Testis (tissue), 3 donors: ENCODE results near the gene MXRA8. TPM values are rescaled to one million over a fixed set of nuclear protein-coding genes. Genes with fewer than 3 reads are reported as not detected.

Source experiments
- DNase-seq: peaks from one replicate; pipeline ENCODE4 v3.0.0-alpha.2; 2019
- H3K27ac ChIP-seq, 2 donors: fragments of 200-600 bp; sonication (generic); one replicate each; pipeline ENCODE4 v1.5.1; 2019
- H3K27me3 ChIP-seq: fragments of 200-600 bp; sonication (generic); one replicate; pipeline ENCODE4 v1.5.1; 2019
- H3K36me3 ChIP-seq: fragments of 200-600 bp; sonication (generic); one replicate; pipeline ENCODE4 v1.5.1; 2017; ENCODE audit warnings: low read depth; ENCODE audit errors: missing control alignments
- H3K4me1 ChIP-seq: fragments of 200-600 bp; sonication (generic); one replicate; pipeline ENCODE4 v1.5.1; 2019
- H3K4me3 ChIP-seq, 2 donors: fragments of 200-600 bp; sonication (generic); one replicate each; pipeline ENCODE4 v1.5.1; 2017 to 2019
- H3K9me3 ChIP-seq: fragments of 200-600 bp; sonication (generic); one replicate; pipeline ENCODE4 v1.5.1; 2017
- CTCF ChIP-seq, 3 experiments: fragments of 450-650 bp in 2 of 3; fragments of 200-600 bp in 1 of 3; sonication (generic) in 1 of 3; IDR thresholded peaks; one replicate each; pipeline ENCODE4 v1.5.1; 2016 to 2019; ENCODE audit warnings: antibody characterized with exemption in 3 of 3, mild to moderate bottlenecking in 2 of 3, moderate library complexity in 1 of 3
- POLR2A ChIP-seq: fragments of 450-650 bp; IDR thresholded peaks from one replicate; pipeline ENCODE4 v1.6.1; 2017; ENCODE audit warnings: antibody characterized with exemption, mild to moderate bottlenecking, moderate library complexity
- WGBS, 2 donors: methylation state at CpG; one replicate each; pipeline ENCODE4 v1.1.5; 2018; 5-methylcytosine and 5-hydroxymethylcytosine counted together
- intact Hi-C: fragments of 100-400 bp; cut with DNase I; formaldehyde crosslinking; loops from one replicate; pipeline ENCODE4 v1.15.1; 2023; ENCODE audit warnings: low total_unique reads
- polyA plus RNA-seq: library from polyadenylated mRNA; stranded (reverse); fragments of 350-450 nt; fragmentation: Illumina TruSeq; extraction: RNeasy Lipid Tissue Mini Kit (QIAGEN cat#74804); gene quantifications from one replicate; pipeline ENCODE4 v1.2.3, GENCODE V29; 2014; ENCODE audit warnings: low read depth, low replicate concordance; ENCODE audit not compliant: insufficient read depth
- total RNA-seq, 2 donors: library from RNA; depleted of rRNA; stranded (reverse); fragments of >200 nt; gene quantifications; one replicate each; pipeline ENCODE4 v1.2.3, GENCODE V29; 2016

Gene MXRA8
- total and polyA plus RNA-seq, 3 donors from 2014 or later, result 60.2 to 102 (median 63.3) TPM

GRCh38 chr1:1395166-1395565 is 36.8 kb upstream of the MXRA8 start:
- H3K27me3 ChIP-seq, result no peaks in the 10 kb centered on the region
- TF ChIP-seq CTCF (IDR thresholded peaks at IDR 0.05) (no peak), POLR2A (no peak)
- WGBS, 2 donors, result 81 to 88% methylated on average over 11 of the region's 11 CpGs
- no peak for DNase-seq
- H3K27ac ChIP-seq, result no peak overlapping the region
- H3K36me3 ChIP-seq, result no peaks in the 10 kb centered on the region
- intact Hi-C loops, result no loop called here
- H3K9me3 ChIP-seq, result no peaks in the 10 kb centered on the region
- H3K4me3 ChIP-seq, result no peak overlapping the region
- peaks cover 14% of the 10 kb centered on the region for H3K4me1 ChIP-seq

DNA sequence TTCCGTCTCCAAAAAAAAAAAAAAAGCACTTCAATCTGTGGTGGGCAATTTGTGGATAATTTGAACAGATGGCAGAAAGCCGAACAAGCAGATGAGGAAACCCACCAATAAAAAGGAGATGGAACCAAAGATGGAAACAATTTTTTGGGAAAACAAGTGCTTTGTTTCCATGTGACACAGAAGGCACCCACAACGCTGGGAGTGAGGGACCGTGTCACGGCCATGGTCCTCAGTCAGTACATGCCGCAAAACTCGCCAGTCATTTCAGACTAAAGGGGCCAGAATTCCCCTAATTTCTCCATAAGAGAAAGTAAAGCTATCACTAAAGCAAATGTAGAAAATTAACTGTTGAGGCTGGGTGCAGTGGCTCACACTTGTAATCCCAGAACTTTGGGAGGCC is 35.8 kb upstream of the MXRA8 start:
- intact Hi-C loops, result no loop called here
- no peaks in the 10 kb centered on the region for H3K9me3 ChIP-seq
- H3K27ac ChIP-seq, result no peak overlapping the region
- 91 to 96% methylated on average over 7 of the region's 7 CpGs for WGBS, 2 donors
- no peak for DNase-seq
- H3K27me3 ChIP-seq, result no peaks in the 10 kb centered on the region
- TF ChIP-seq POLR2A, result no peak
- TF ChIP-seq CTCF (IDR thresholded peaks at IDR 0.05), result no peak
- peaks cover 11% of the 10 kb centered on the region for H3K4me1 ChIP-seq
- H3K36me3 ChIP-seq, result no peaks in the 10 kb centered on the region
- no peak overlapping the region for H3K4me3 ChIP-seq

- no peak for DNase-seq
- 89 to 93% methylated on average over 11 of the region's 11 CpGs for WGBS, 2 donors
- intact Hi-C loops, result no loop called here
- peaks cover 11% of the 10 kb centered on the region for H3K4me1 ChIP-seq
- no peaks in the 10 kb centered on the region for H3K36me3 ChIP-seq
- no peaks in the 10 kb centered on the region for H3K27me3 ChIP-seq
- no peak overlapping the region for H3K4me3 ChIP-seq
- no peak overlapping the region for H3K27ac ChIP-seq
- TF ChIP-seq POLR2A, result no peak
- TF ChIP-seq CTCF (IDR thresholded peaks at IDR 0.05), result no peak
- no peaks in the 10 kb centered on the region for H3K9me3 ChIP-seq
Measured at GRCh38 chr1:1393428-1393827, 35.1 kb upstream of the MXRA8 start.

- intact Hi-C loops, result no loop called here
- H3K27ac ChIP-seq, result no peak overlapping the region
- H3K4me3 ChIP-seq, result no peak overlapping the region
- WGBS, 2 donors, result 79 to 93% methylated on average over 4 of the region's 4 CpGs
- no peak for DNase-seq
- no peaks in the 10 kb centered on the region for H3K36me3 ChIP-seq
- H3K27me3 ChIP-seq, result no peaks in the 10 kb centered on the region
- no peak for TF ChIP-seq CTCF (IDR thresholded peaks at IDR 0.05)
- TF ChIP-seq POLR2A, result no peak
- H3K9me3 ChIP-seq, result no peaks in the 10 kb centered on the region
- H3K4me1 ChIP-seq, result peaks cover 7% of the 10 kb centered on the region
Measured at GRCh38 chr1:1393014-1393413, 34.7 kb upstream of the MXRA8 start.

DNA sequence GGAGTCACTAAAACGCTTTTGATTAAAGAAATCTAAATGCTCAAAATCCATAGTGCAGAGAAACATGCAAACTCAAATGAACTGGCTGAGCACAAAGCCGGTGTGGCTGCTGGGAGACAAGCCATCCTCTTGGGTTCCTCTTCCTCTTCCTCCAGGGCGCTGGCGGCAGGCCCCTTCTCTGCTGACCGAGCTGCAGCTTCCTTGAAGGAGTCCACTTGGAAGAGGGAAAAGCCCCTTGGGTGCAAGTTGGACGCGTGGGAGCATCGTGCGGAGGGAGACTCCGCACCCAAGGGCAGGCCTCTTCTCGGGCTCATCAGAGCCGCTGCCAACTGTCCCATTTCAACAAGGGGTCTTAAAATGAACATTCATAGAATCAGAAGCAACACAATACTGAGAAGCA is 32.9 kb upstream of the MXRA8 start:
- no peak for DNase-seq
- no peaks in the 10 kb centered on the region for H3K9me3 ChIP-seq
- no peak overlapping the region for H3K4me3 ChIP-seq
- H3K4me1 ChIP-seq, result no peaks in the 10 kb centered on the region
- intact Hi-C loops, result no loop called here
- WGBS, 2 donors, result 81 to 88% methylated on average over 12 of the region's 12 CpGs
- H3K27me3 ChIP-seq, result no peaks in the 10 kb centered on the region
- TF ChIP-seq POLR2A (no peak), CTCF (IDR thresholded peaks at IDR 0.05) (no peak)
- no peaks in the 10 kb centered on the region for H3K36me3 ChIP-seq
- H3K27ac ChIP-seq, result no peak overlapping the region
